Measurements from ENCODE around the gene TUBG2.
"Not testable (repeated sequence)": the region's sequence is repeated elsewhere in the genome, so short reads cannot be mapped to it uniquely, and the experiment has no call there.

Gene TUBG2

GRCh38 chr17:42657824-42658588 lies 1.1 kb upstream of the TUBG2 start:
- DNase-seq = no peak

GRCh38 chr17:42659932-42660274 lies 819 bp downstream of the TUBG2 start:
- not testable (repeated sequence) for DNase-seq

GRCh38 chr17:42660692-42661345 lies 1.7 kb downstream of the TUBG2 start:
- DNase-seq = no peak

- no peak for DNase-seq
Observed at GRCh38 chr17:42665581-42666001, 6.5 kb downstream of the TUBG2 start.

- not testable (repeated sequence) for DNase-seq
Observed at GRCh38 chr17:42666126-42666525, 7.0 kb downstream of the TUBG2 start.

- DNase-seq = no peak
Observed at GRCh38 chr17:42667088-42667951, 8.2 kb downstream of the TUBG2 start.

GRCh38 chr17:42669705-42669976 lies 10.6 kb downstream of the TUBG2 start:
- DNase-seq = no peak

GRCh38 chr17:42669977-42670788 lies 11.1 kb downstream of the TUBG2 start:
- DNase-seq = peak; percentile 53 to 54

- DNase-seq = no peak
Observed at GRCh38 chr17:42670789-42671657, 11.9 kb downstream of the TUBG2 start.

GRCh38 chr17:42672038-42672437 lies 13.0 kb downstream of the TUBG2 start:
- no peak for DNase-seq

- no peak for DNase-seq
Observed at GRCh38 chr17:42673266-42673884, 14.3 kb downstream of the TUBG2 start.

GRCh38 chr17:42673885-42674754 lies 15.0 kb downstream of the TUBG2 start:
- no peak for DNase-seq

GRCh38 chr17:42674755-42675347 lies 15.8 kb downstream of the TUBG2 start:
- no peak for DNase-seq

GRCh38 chr17:42675348-42675964 lies 16.4 kb downstream of the TUBG2 start:
- no peak for DNase-seq

GRCh38 chr17:42675965-42676423 lies 16.9 kb downstream of the TUBG2 start:
- no peak for DNase-seq

- DNase-seq = no peak
Observed at GRCh38 chr17:42676424-42677011, 17.4 kb downstream of the TUBG2 start, which contains the start of gene PLEKHH3. PLEKHH3 (minus strand) TSS chr17:42676994; CDS start chr17:42676563, 431 bp downstream.

GRCh38 chr17:42677012-42677857 lies 18.2 kb downstream of the TUBG2 start:
- DNase-seq = peak; percentile 98 to 99
